CD4-positive, alpha-beta T cell (primary cell): ENCODE data around the gene RHOT1. TPM values are rescaled to one million over a fixed set of nuclear protein-coding genes. Genes with fewer than 3 reads are reported as not detected.
"Not testable (repeated sequence)": the region's sequence is repeated elsewhere in the genome, so short reads cannot be mapped to it uniquely, and the experiment has no call there.

Experiments used
- ATAC-seq: fragments of 200-7000 bp; cut with Tn5 transposase; one replicate; pipeline ENCODE4 v1.10.0; 2022; ENCODE audit warnings: mild to moderate bottlenecking; ENCODE audit not compliant: poor library complexity
- CTCF ChIA-PET: fragments of 350-600 bp; sonication (Branson Sonifier 250); formaldehyde crosslinking; loops from one replicate; lab custom pipeline; 2021; ENCODE audit warnings: antibody characterized with exemption, inconsistent platforms; lab: Charles Lee
- POLR2A ChIA-PET: fragments of 350-600 bp; sonication (Branson Sonifier 250); formaldehyde crosslinking; loops from one replicate; lab custom pipeline; 2021; ENCODE audit warnings: antibody characterized with exemption, inconsistent platforms; lab: Charles Lee
- DNase-seq, 14 experiments: peaks; one replicate each; pipeline ENCODE4 v3.0.0-alpha.2; 2013 to 2020; ENCODE audit warnings: mixed read lengths in 2 of 14
- H3K27ac ChIP-seq, 2 donors: one replicate each; pipeline versions ENCODE4 v1.5.1 to v1.7.0; 2013; ENCODE audit warnings: low read length in 2 of 2, low read depth in 1 of 2, mild to moderate bottlenecking in 1 of 2
- H3K27me3 ChIP-seq, 2 experiments: 1 replicate in 1 of 2; 2 replicates in 1 of 2; pipeline versions ENCODE4 v1.6.1 to v1.7.0; 2013; ENCODE audit warnings: low read length in 2 of 2, control low read depth in 1 of 2, mild to moderate bottlenecking in 1 of 2, moderate library complexity in 1 of 2; ENCODE audit not compliant: insufficient read depth in 2 of 2, control insufficient read depth in 1 of 2
- H3K36me3 ChIP-seq: one replicate; pipeline ENCODE4 v1.6.1; 2013; ENCODE audit warnings: low read length, control low read depth; ENCODE audit not compliant: insufficient read depth
- H3K4me1 ChIP-seq: one replicate; pipeline ENCODE4 v1.6.1; 2013; ENCODE audit warnings: low read length, control low read depth; ENCODE audit not compliant: insufficient read depth
- H3K4me3 ChIP-seq: one replicate; pipeline ENCODE4 v1.5.1; 2013; ENCODE audit warnings: mild to moderate bottlenecking, low read length, moderate library complexity
- H3K9me3 ChIP-seq, 2 experiments: 1 replicate in 1 of 2; 2 replicates in 1 of 2; pipeline versions ENCODE4 v1.6.1 to v1.7.0; 2013; ENCODE audit warnings: low read length in 2 of 2, mild to moderate bottlenecking in 2 of 2, control low read depth in 1 of 2, moderate library complexity in 1 of 2; ENCODE audit not compliant: control insufficient read depth in 1 of 2, insufficient read depth in 1 of 2
- H3K27ac Mint-ChIP-seq: one replicate; pipeline ENCODE4 v1.8.0; 2020; ENCODE audit warnings: mixed read lengths
- H3K27me3 Mint-ChIP-seq: one replicate; pipeline ENCODE4 v1.8.0; 2021; ENCODE audit warnings: mixed read lengths
- H3K36me3 Mint-ChIP-seq: one replicate; pipeline ENCODE4 v1.8.0; 2021; ENCODE audit warnings: low read depth, mixed read lengths
- H3K4me1 Mint-ChIP-seq: one replicate; pipeline ENCODE4 v1.8.0; 2021; ENCODE audit warnings: low read depth, mixed read lengths
- H3K4me3 Mint-ChIP-seq: one replicate; pipeline ENCODE4 v1.8.0; 2020; ENCODE audit warnings: mild to moderate bottlenecking, mixed read lengths
- H3K9me3 Mint-ChIP-seq: one replicate; pipeline ENCODE4 v1.8.0; 2020; ENCODE audit warnings: mixed read lengths
- intact Hi-C, 2 experiments: fragments of 100-400 bp; cut with DNase I in 1 of 2; cut with micrococcal nuclease in 1 of 2; formaldehyde crosslinking; loops; one replicate each; pipeline versions ENCODE4 v1.15.1 to v1.9.0; 2023 to 2025; cut with DNase I, micrococcal nuclease
- total RNA-seq, 174 experiments: library from RNA in 2 of 174; stranded (reverse) in 2 of 174; gene quantifications; one replicate each; pipeline ENCODE4 v1.2.3 and lab custom pipeline; 2021 to 2026
- TF ChIP-seq, protein P1 (sequence below): fragments of 200-600 bp; IDR thresholded peaks from one replicate; pipeline ENCODE4 v1.8.0; 2022; ENCODE audit warnings: antibody characterized with exemption, mild to moderate bottlenecking

The RHOT1 gene
- total RNA-seq, 2 experiments from 2014 or later = 12.9 to 13.1 TPM

DNA sequence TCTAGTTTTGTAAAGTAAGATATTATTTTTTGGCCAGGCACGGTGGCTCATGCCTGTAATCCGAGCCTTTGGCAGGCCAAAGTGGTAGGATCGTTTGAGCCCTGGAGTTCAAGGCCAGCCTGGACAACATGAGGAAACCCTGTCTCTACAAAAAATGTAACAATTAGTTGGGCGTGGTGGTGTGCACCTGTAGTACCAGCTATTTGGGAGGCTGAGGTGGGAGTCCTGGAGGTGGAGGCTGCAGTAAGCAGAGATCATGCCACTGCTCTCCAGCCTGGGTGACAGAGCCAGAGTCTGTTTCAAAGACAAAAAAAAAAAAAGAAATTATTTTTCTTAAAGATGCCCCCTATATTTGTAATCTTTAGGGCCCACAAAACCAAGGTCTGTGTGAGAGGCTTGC, 16.0 kb upstream of the RHOT1 start:
- ChIA-PET CTCF (interaction anchor here (1.1 to 2.9 kb wide), 2 partner anchors 12 to 15 kb away, joined by 3 to 9 read pairs; no protein-coding TSS in a partner anchor), POLR2A (interaction anchor here (0.6 to 1.4 kb wide), 2 partner anchors 10 to 22 kb away, joined by 3 to 4 read pairs; no protein-coding TSS in a partner anchor)
- Mint-ChIP-seq H3K36me3 (peaks cover 5% of the 10 kb centered on the region), H3K27ac (peak overlapping the region; percentile 93), H3K9me3 (no peaks in the 10 kb centered on the region), H3K4me3 (peak overlapping the region; percentile 91), H3K4me1 (peaks cover 18% of the 10 kb centered on the region), H3K27me3 (no peaks in the 10 kb centered on the region)
- Histone ChIP-seq H3K36me3 (no peaks in the 10 kb centered on the region), H3K9me3 (no peaks in the 10 kb centered on the region), H3K4me1 (peaks cover 21% of the 10 kb centered on the region), H3K27ac (peak overlapping the region; percentile 67 to 88), H3K4me3 (no peak overlapping the region), H3K27me3 (no peaks in the 10 kb centered on the region)
- intact Hi-C loops = no loop called here
- DNase-seq = no peak
- ATAC-seq = no peak
- TF ChIP-seq, protein P1, sequence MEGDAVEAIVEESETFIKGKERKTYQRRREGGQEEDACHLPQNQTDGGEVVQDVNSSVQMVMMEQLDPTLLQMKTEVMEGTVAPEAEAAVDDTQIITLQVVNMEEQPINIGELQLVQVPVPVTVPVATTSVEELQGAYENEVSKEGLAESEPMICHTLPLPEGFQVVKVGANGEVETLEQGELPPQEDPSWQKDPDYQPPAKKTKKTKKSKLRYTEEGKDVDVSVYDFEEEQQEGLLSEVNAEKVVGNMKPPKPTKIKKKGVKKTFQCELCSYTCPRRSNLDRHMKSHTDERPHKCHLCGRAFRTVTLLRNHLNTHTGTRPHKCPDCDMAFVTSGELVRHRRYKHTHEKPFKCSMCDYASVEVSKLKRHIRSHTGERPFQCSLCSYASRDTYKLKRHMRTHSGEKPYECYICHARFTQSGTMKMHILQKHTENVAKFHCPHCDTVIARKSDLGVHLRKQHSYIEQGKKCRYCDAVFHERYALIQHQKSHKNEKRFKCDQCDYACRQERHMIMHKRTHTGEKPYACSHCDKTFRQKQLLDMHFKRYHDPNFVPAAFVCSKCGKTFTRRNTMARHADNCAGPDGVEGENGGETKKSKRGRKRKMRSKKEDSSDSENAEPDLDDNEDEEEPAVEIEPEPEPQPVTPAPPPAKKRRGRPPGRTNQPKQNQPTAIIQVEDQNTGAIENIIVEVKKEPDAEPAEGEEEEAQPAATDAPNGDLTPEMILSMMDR = no peak

DNA sequence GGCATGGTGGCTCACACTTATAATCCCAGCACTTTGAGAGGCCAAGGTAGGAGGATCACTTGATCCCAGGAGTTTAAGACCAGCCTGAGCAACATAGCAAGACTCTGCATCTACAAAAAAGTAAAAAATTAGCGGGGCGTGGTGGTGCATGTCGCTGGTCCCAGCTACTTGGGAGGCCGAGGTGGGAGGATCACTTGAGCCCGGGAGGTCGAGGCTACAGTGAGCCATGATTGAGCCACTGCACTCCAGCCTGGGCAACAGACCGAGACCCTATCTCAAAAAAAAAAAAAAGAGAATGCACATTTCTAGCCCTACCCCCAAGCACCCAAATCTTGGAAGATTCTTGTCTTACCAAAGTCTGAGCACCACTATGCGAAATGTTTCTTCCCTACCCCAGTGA, 15.6 kb upstream of the RHOT1 start:
- ATAC-seq = no peak
- Histone ChIP-seq H3K36me3 (no peaks in the 10 kb centered on the region), H3K4me3 (peak overlapping the region; percentile 97), H3K4me1 (peaks cover 21% of the 10 kb centered on the region), H3K27ac (peak overlapping the region; percentile 67 to 88), H3K27me3 (no peaks in the 10 kb centered on the region), H3K9me3 (no peaks in the 10 kb centered on the region)
- Mint-ChIP-seq H3K4me3 (peak overlapping the region; percentile 91), H3K27ac (peak overlapping the region; percentile 93), H3K4me1 (peaks cover 18% of the 10 kb centered on the region), H3K36me3 (peaks cover 5% of the 10 kb centered on the region), H3K9me3 (no peaks in the 10 kb centered on the region), H3K27me3 (no peaks in the 10 kb centered on the region)
- POLR2A ChIA-PET = interaction anchor here (0.6 to 1.8 kb wide), 3 partner anchors 9 to 23 kb away, joined by 3 to 5 read pairs (median 4); no protein-coding TSS in a partner anchor
- TF ChIP-seq, protein P1 = no peak
- intact Hi-C loops = no loop called here
- CTCF ChIA-PET = interaction anchor here (0.9 to 2.9 kb wide), 3 partner anchors 10 to 15 kb away, joined by 4 to 9 read pairs (median 5); partner anchors contain the start of gene RHOT1
- no peak for DNase-seq

DNA sequence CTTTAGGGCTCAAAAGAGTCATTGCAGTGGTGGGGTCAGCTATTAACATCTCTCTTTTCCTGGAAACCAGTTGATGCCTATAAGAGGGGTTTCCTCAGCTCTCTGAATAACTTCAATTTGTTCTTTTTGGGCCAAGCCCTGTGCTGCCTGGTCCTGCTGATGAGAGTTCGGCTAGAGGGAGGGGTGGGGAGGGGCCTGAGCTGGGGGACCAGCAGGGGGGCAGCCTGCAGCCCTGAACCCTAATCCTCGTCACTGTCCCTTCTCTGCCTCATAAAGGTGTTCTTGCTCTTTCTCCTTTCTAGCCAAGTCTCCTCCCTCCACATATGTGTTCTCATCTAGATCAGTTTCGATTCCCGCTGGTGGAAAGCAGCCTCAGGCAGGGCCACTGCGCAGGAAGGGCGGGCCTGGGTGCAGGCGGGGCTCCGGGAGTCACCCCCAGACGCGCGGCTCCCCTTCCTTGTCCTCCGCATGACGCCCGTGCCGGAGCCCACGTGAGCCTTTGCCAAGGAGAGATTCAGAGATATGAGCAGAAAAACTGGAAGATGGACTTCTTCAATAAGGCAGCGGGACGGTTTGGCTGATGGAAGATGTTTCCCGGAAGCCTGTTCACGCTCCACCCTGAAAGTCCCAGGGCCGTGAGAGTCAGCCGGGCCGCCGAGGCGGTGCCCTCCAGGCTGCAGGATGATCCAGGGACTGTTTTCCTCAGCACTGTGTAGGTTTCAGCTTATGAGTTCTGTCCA, 15.0 kb upstream of the RHOT1 start:
- peak overlapping the region; percentile 93 for H3K27ac Mint-ChIP-seq
- no peaks in the 10 kb centered on the region for H3K9me3 ChIP-seq
- H3K4me3 ChIP-seq = peak overlapping the region; percentile 97
- CTCF ChIA-PET = interaction anchor here (0.9 to 2.9 kb wide), 4 partner anchors 9 to 15 kb away, joined by 4 to 12 read pairs (median 7); partner anchors contain the start of gene RHOT1
- ATAC-seq (peak; percentile 100), DNase-seq (peak; percentile 59 to 91 (median 76))
- H3K27ac ChIP-seq = peak overlapping the region; percentile 67 to 88
- TF ChIP-seq, protein P1 = no peak
- H3K27me3 ChIP-seq = no peaks in the 10 kb centered on the region
- H3K36me3 Mint-ChIP-seq = peaks cover 5% of the 10 kb centered on the region
- intact Hi-C loops = no loop called here
- H3K4me1 Mint-ChIP-seq = peaks cover 18% of the 10 kb centered on the region
- POLR2A ChIA-PET = interaction anchor here (0.6 to 2.0 kb wide), 5 partner anchors 9 to 23 kb away, joined by 3 to 11 read pairs (median 4); no protein-coding TSS in a partner anchor
- H3K9me3 Mint-ChIP-seq = no peaks in the 10 kb centered on the region
- H3K4me1 ChIP-seq = peaks cover 21% of the 10 kb centered on the region
- no peaks in the 10 kb centered on the region for H3K27me3 Mint-ChIP-seq
- H3K36me3 ChIP-seq = no peaks in the 10 kb centered on the region
- H3K4me3 Mint-ChIP-seq = peak overlapping the region; percentile 91

DNA sequence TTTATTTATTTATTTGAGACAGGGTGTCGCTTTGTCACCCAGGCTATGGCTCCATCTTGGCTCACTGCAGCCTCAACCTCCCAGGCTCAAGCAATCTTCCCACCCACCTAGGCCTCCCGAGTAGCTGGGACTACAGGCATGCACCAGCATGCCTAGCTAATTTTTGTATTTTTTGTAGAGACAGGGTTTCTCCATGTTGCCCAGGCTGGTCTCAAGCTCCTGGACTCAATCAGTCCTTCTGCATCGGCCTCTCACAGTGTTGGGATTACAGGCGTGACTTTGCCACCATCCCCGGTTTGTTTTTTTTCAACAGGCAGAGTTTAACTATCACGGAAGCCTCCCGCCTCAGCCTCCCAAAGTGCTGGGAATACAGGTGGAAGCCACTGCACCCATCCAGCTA, 13.8 kb upstream of the RHOT1 start:
- ChIA-PET CTCF (interaction anchor here (0.9 to 2.2 kb wide), 3 partner anchors 11 to 122 kb away, joined by 3 to 12 read pairs (median 5); partner anchors contain the start of genes LRRC37B and RHOT1), POLR2A (interaction anchor here (1.4 to 2.0 kb wide), 3 partner anchors 11 to 21 kb away, joined by 3 to 11 read pairs (median 5); no protein-coding TSS in a partner anchor)
- Mint-ChIP-seq H3K4me1 (peaks cover 18% of the 10 kb centered on the region), H3K27ac (peak overlapping the region; percentile 93), H3K4me3 (peak overlapping the region; percentile 91)
- H3K9me3 ChIP-seq, H3K27me3 ChIP-seq, H3K9me3 Mint-ChIP-seq, H3K36me3 ChIP-seq, DNase-seq, H3K27ac ChIP-seq, ATAC-seq, H3K36me3 Mint-ChIP-seq, intact Hi-C loops, H3K27me3 Mint-ChIP-seq: not testable (repeated sequence)
- Histone ChIP-seq H3K4me3 (peak overlapping the region; percentile 97), H3K4me1 (peaks cover 21% of the 10 kb centered on the region)
